BLaER1 (cell line): Measurements from ENCODE around the gene XPNPEP3.

Experiments
- H3K27ac ChIP-seq: shearing (Covaris generic); formaldehyde crosslinking; 2 replicates; pipeline ENCODE4 v1.8.1; 2022
- H3K27me3 ChIP-seq: shearing (Covaris generic); formaldehyde crosslinking; 2 replicates; pipeline ENCODE4 v1.8.1; 2022
- H3K36me3 ChIP-seq: shearing (Covaris generic); formaldehyde crosslinking; 2 replicates; pipeline ENCODE4 v1.8.1; 2022
- H3K4me1 ChIP-seq: shearing (Covaris generic); formaldehyde crosslinking; 2 replicates; pipeline ENCODE4 v1.8.1; 2022
- H3K4me2 ChIP-seq: shearing (Covaris generic); formaldehyde crosslinking; 2 replicates; pipeline ENCODE4 v1.8.1; 2022
- H3K4me3 ChIP-seq: shearing (Covaris generic); formaldehyde crosslinking; 2 replicates; pipeline ENCODE4 v1.8.1; 2022
- H3K9ac ChIP-seq: shearing (Covaris generic); formaldehyde crosslinking; 2 replicates; pipeline ENCODE4 v1.8.1; 2022
- H3K9me3 ChIP-seq: shearing (Covaris generic); formaldehyde crosslinking; 2 replicates; pipeline ENCODE4 v1.8.1; 2022
- H4K20me1 ChIP-seq: shearing (Covaris generic); formaldehyde crosslinking; 2 replicates; pipeline ENCODE4 v1.8.1; 2022
- Cebpa-rat ChIP-seq: shearing (Covaris generic); IDR thresholded peaks from 2 replicates; pipeline ENCODE4 v1.8.1; 2022

XPNPEP3 gene

GRCh38 chr22:40960145-40960544 lies 103.2 kb downstream of the XPNPEP3 start:
- no peak for TF ChIP-seq Cebpa-rat
- Histone ChIP-seq H3K4me2 (no peak overlapping the region), H3K4me1 (peaks cover 17% of the 10 kb centered on the region), H3K27me3 (no peaks in the 10 kb centered on the region), H3K9ac (no peak overlapping the region), H4K20me1 (peaks cover 41% of the 10 kb centered on the region), H3K9me3 (no peaks in the 10 kb centered on the region), H3K36me3 (peaks cover 98% of the 10 kb centered on the region), H3K4me3 (no peak overlapping the region), H3K27ac (no peak overlapping the region)

GRCh38 chr22:40965936-40966725 lies 109.2 kb downstream of the XPNPEP3 start:
- Histone ChIP-seq H3K4me3 (no peak overlapping the region), H3K4me1 (peaks cover 20% of the 10 kb centered on the region), H3K4me2 (peak overlapping the region; percentile 71), H3K9ac (peak overlapping the region; percentile 49), H3K36me3 (peaks cover 94% of the 10 kb centered on the region), H3K27me3 (no peaks in the 10 kb centered on the region), H3K27ac (peak overlapping the region; percentile 70), H4K20me1 (peaks cover 11% of the 10 kb centered on the region), H3K9me3 (no peaks in the 10 kb centered on the region)
- no peak for TF ChIP-seq Cebpa-rat

- Histone ChIP-seq H3K4me2 (no peak overlapping the region), H3K4me1 (peaks cover 20% of the 10 kb centered on the region), H3K36me3 (peaks cover 94% of the 10 kb centered on the region), H4K20me1 (peaks cover 5% of the 10 kb centered on the region), H3K4me3 (no peak overlapping the region), H3K9me3 (no peaks in the 10 kb centered on the region), H3K27me3 (no peaks in the 10 kb centered on the region), H3K9ac (no peak overlapping the region), H3K27ac (no peak overlapping the region)
- no peak for TF ChIP-seq Cebpa-rat
Measured at GRCh38 chr22:40966726-40967085, 109.8 kb downstream of the XPNPEP3 start.

GRCh38 chr22:40967111-40967760 lies 110.3 kb downstream of the XPNPEP3 start:
- no peak overlapping the region for H3K4me2 ChIP-seq
- H3K4me3 ChIP-seq = no peak overlapping the region
- H4K20me1 ChIP-seq = peaks cover under 1% of the 10 kb centered on the region
- peaks cover 20% of the 10 kb centered on the region for H3K4me1 ChIP-seq
- H3K36me3 ChIP-seq = peaks cover 94% of the 10 kb centered on the region
- H3K9ac ChIP-seq = no peak overlapping the region
- no peaks in the 10 kb centered on the region for H3K9me3 ChIP-seq
- no peak for TF ChIP-seq Cebpa-rat
- H3K27me3 ChIP-seq = no peaks in the 10 kb centered on the region
- 0 out of 2 replicates have a peak overlapping the region, but pooled peaks have one; percentile 2 for H3K27ac ChIP-seq

GRCh38 chr22:40972587-40972986 lies 115.6 kb downstream of the XPNPEP3 start:
- Histone ChIP-seq H3K27ac (no peak overlapping the region), H3K9me3 (no peaks in the 10 kb centered on the region), H3K4me1 (no peaks in the 10 kb centered on the region), H3K36me3 (peaks cover 59% of the 10 kb centered on the region), H4K20me1 (no peaks in the 10 kb centered on the region), H3K4me3 (no peak overlapping the region), H3K27me3 (no peaks in the 10 kb centered on the region), H3K9ac (no peak overlapping the region), H3K4me2 (no peak overlapping the region)
- TF ChIP-seq Cebpa-rat = no peak

GRCh38 chr22:40973144-40973543 lies 116.2 kb downstream of the XPNPEP3 start:
- TF ChIP-seq Cebpa-rat = no peak

GRCh38 chr22:40975366-40975765 lies 118.4 kb downstream of the XPNPEP3 start:
- Histone ChIP-seq H3K36me3 (peaks cover 31% of the 10 kb centered on the region), H3K4me2 (no peak overlapping the region), H4K20me1 (no peaks in the 10 kb centered on the region), H3K4me1 (no peaks in the 10 kb centered on the region), H3K4me3 (no peak overlapping the region), H3K27ac (no peak overlapping the region), H3K9ac (no peak overlapping the region), H3K27me3 (no peaks in the 10 kb centered on the region), H3K9me3 (no peaks in the 10 kb centered on the region)
- no peak for TF ChIP-seq Cebpa-rat

More at GRCh38 chr22:40973144-40973543, 116.2 kb downstream of the XPNPEP3 start:
- no peaks in the 10 kb centered on the region for H3K9me3 ChIP-seq
- H3K4me3 ChIP-seq = no peak overlapping the region
- peaks cover 53% of the 10 kb centered on the region for H3K36me3 ChIP-seq
- no peak overlapping the region for H3K27ac ChIP-seq
- H3K9ac ChIP-seq = no peak overlapping the region
- no peak overlapping the region for H3K4me2 ChIP-seq
- no peaks in the 10 kb centered on the region for H4K20me1 ChIP-seq
- H3K27me3 ChIP-seq = no peaks in the 10 kb centered on the region
- no peaks in the 10 kb centered on the region for H3K4me1 ChIP-seq

- Histone ChIP-seq H3K9ac (no peak overlapping the region), H3K4me1 (peaks cover 3% of the 10 kb centered on the region), H3K36me3 (peaks cover 16% of the 10 kb centered on the region), H4K20me1 (no peaks in the 10 kb centered on the region), H3K27me3 (no peaks in the 10 kb centered on the region), H3K4me2 (no peak overlapping the region), H3K9me3 (no peaks in the 10 kb centered on the region), H3K27ac (no peak overlapping the region), H3K4me3 (no peak overlapping the region)
- no peak for TF ChIP-seq Cebpa-rat
Measured at GRCh38 chr22:40976866-40977700, 120.1 kb downstream of the XPNPEP3 start.

GRCh38 chr22:40979198-40979597 lies 122.2 kb downstream of the XPNPEP3 start:
- H3K4me3 ChIP-seq = no peak overlapping the region
- H3K4me1 ChIP-seq = peaks cover 18% of the 10 kb centered on the region
- no peak overlapping the region for H3K4me2 ChIP-seq
- H4K20me1 ChIP-seq = no peaks in the 10 kb centered on the region
- H3K27me3 ChIP-seq = no peaks in the 10 kb centered on the region
- H3K9me3 ChIP-seq = no peaks in the 10 kb centered on the region
- no peak for TF ChIP-seq Cebpa-rat
- no peaks in the 10 kb centered on the region for H3K36me3 ChIP-seq
- H3K27ac ChIP-seq = no peak overlapping the region
- H3K9ac ChIP-seq = no peak overlapping the region
